ENCODE data around the gene PDLIM5.

DNA sequence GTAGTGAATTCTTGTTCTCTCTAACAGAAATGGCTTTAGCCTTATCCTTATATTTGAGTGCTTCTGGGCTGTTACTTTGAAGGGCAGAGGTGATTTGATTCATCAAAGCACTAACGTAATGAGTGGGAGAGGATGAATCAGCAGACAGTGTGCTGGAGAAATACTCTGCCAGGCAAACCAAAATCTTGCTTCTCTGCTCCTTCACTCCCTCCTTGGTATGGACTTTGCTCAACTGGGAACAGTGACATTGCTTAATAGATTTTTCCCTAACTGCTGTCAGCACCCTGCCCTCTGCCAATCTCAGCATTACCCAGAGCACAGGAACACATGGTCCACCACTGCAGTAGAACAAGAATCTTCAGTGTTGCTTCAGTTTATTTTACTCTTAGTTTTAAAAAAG is 56.0 kb downstream of the PDLIM5 start:
- TF ChIP-seq, protein P1, sequence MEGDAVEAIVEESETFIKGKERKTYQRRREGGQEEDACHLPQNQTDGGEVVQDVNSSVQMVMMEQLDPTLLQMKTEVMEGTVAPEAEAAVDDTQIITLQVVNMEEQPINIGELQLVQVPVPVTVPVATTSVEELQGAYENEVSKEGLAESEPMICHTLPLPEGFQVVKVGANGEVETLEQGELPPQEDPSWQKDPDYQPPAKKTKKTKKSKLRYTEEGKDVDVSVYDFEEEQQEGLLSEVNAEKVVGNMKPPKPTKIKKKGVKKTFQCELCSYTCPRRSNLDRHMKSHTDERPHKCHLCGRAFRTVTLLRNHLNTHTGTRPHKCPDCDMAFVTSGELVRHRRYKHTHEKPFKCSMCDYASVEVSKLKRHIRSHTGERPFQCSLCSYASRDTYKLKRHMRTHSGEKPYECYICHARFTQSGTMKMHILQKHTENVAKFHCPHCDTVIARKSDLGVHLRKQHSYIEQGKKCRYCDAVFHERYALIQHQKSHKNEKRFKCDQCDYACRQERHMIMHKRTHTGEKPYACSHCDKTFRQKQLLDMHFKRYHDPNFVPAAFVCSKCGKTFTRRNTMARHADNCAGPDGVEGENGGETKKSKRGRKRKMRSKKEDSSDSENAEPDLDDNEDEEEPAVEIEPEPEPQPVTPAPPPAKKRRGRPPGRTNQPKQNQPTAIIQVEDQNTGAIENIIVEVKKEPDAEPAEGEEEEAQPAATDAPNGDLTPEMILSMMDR (conservative IDR thresholded peaks at IDR 0.05; ENCODE audit: low read length) = no peak
- no peak for TF ChIP-seq EZH2phosphoT487 (IDR thresholded peaks at IDR 0.05; ENCODE audit: borderline replicate concordance)
